ENCODE measurements around the gene VASH2.

VASH2 gene

GRCh38 chr1:212933815-212934471 is 16.4 kb upstream of the VASH2 start:
- no peak for DNase-seq

GRCh38 chr1:212935387-212935981 is 14.9 kb upstream of the VASH2 start:
- DNase-seq = no peak

- DNase-seq = no peak
Observed at GRCh38 chr1:212937034-212937433, 13.3 kb upstream of the VASH2 start.

- no peak for DNase-seq
Observed at GRCh38 chr1:212938846-212939245, 11.5 kb upstream of the VASH2 start.

GRCh38 chr1:212941452-212941851 is 8.9 kb upstream of the VASH2 start:
- no peak for DNase-seq

GRCh38 chr1:212942679-212943392 is 7.5 kb upstream of the VASH2 start:
- DNase-seq = no peak

GRCh38 chr1:212943393-212943710 is 7.0 kb upstream of the VASH2 start:
- no peak for DNase-seq

- no peak for DNase-seq
Observed at GRCh38 chr1:212944229-212944901, 6.0 kb upstream of the VASH2 start.

GRCh38 chr1:212945056-212945455 is 5.3 kb upstream of the VASH2 start:
- DNase-seq = no peak

- no peak for DNase-seq
Observed at GRCh38 chr1:212945463-212946160, 4.7 kb upstream of the VASH2 start.

GRCh38 chr1:212946872-212947271 is 3.5 kb upstream of the VASH2 start:
- no peak for DNase-seq

- DNase-seq = no peak
Observed at GRCh38 chr1:212949771-212950170, 570 bp upstream of the VASH2 start.

- no peak for DNase-seq
Observed at GRCh38 chr1:212951126-212951946, 995 bp downstream of the VASH2 start.

GRCh38 chr1:212951947-212952640 is 1.8 kb downstream of the VASH2 start:
- DNase-seq = no peak

- no peak for DNase-seq
Observed at GRCh38 chr1:212952641-212952976, 2.3 kb downstream of the VASH2 start.

- DNase-seq = no peak
Observed at GRCh38 chr1:212953321-212953720, 3.0 kb downstream of the VASH2 start.

- DNase-seq = no peak
Observed at GRCh38 chr1:212954514-212954913, 4.2 kb downstream of the VASH2 start.

- no peak for DNase-seq
Observed at GRCh38 chr1:212955098-212955497, 4.8 kb downstream of the VASH2 start.

- DNase-seq = no peak
Observed at GRCh38 chr1:212955961-212956620, 5.8 kb downstream of the VASH2 start.

- DNase-seq = no peak
Observed at GRCh38 chr1:212957546-212957945, 7.2 kb downstream of the VASH2 start.

GRCh38 chr1:212958175-212958574 is 7.8 kb downstream of the VASH2 start:
- no peak for DNase-seq
